Measurements from ENCODE around the gene TAS2R16.

TAS2R16 gene

GRCh38 chr7:123011766-123012369 is 16.4 kb upstream of the TAS2R16 start:
- CTCF ChIA-PET = no interaction called here
- DNase-seq (ENCODE audit: extremely low spot score) = no peak
- TF ChIP-seq LEF1 (IDR thresholded peaks at IDR 0.05; ENCODE audit: borderline replicate concordance) (no peak), HDGF (IDR thresholded peaks at IDR 0.05; ENCODE audit: borderline replicate concordance) (no peak), FOXA1 (IDR thresholded peaks at IDR 0.05) (no peak), FOXK2 (IDR thresholded peaks at IDR 0.05) (no peak), SP1 (IDR thresholded peaks at IDR 0.05) (no peak), PKNOX1 (IDR thresholded peaks at IDR 0.05) (no peak), NFRKB (IDR thresholded peaks at IDR 0.05) (no peak), ELF4 (IDR thresholded peaks at IDR 0.05) (no peak), TARDBP (IDR thresholded peaks at IDR 0.05) (no peak), BHLHE40 (IDR thresholded peaks at IDR 0.05; ENCODE audit: borderline replicate concordance) (no peak), FOXM1 (IDR thresholded peaks at IDR 0.05; ENCODE audit: borderline replicate concordance) (no peak), ARNT (IDR thresholded peaks at IDR 0.05) (no peak), L3MBTL2 (conservative IDR thresholded peaks at IDR 0.05) (no peak)
- POLR2A ChIA-PET = no interaction called here

GRCh38 chr7:123004931-123005330 is 9.4 kb upstream of the TAS2R16 start:
- CTCF ChIA-PET = no interaction called here
- TF ChIP-seq TARDBP (IDR thresholded peaks at IDR 0.05) = no peak
- TF ChIP-seq FOXK2 (IDR thresholded peaks at IDR 0.05) = no peak
- no peak for TF ChIP-seq FOXA1 (IDR thresholded peaks at IDR 0.05)
- TF ChIP-seq CTBP1 (IDR thresholded peaks at IDR 0.05; ENCODE audit: borderline replicate concordance) = no peak
- no peak for TF ChIP-seq LEF1 (IDR thresholded peaks at IDR 0.05; ENCODE audit: borderline replicate concordance)
- TF ChIP-seq ZNF384 (IDR thresholded peaks at IDR 0.05) = no peak
- no peak for TF ChIP-seq PKNOX1 (IDR thresholded peaks at IDR 0.05)
- no peak for TF ChIP-seq SP1 (IDR thresholded peaks at IDR 0.05)
- no peak for TF ChIP-seq HDGF (IDR thresholded peaks at IDR 0.05; ENCODE audit: borderline replicate concordance)
- TF ChIP-seq BHLHE40 (IDR thresholded peaks at IDR 0.05; ENCODE audit: borderline replicate concordance) = no peak
- no peak for TF ChIP-seq ELF4 (IDR thresholded peaks at IDR 0.05)
- TF ChIP-seq L3MBTL2 (conservative IDR thresholded peaks at IDR 0.05) = no peak
- no peak for TF ChIP-seq NFRKB (IDR thresholded peaks at IDR 0.05)
- no peak for TF ChIP-seq SUZ12 (IDR thresholded peaks at IDR 0.05)
- TF ChIP-seq FOXM1 (IDR thresholded peaks at IDR 0.05; ENCODE audit: borderline replicate concordance) = no peak
- no peak for TF ChIP-seq ARNT (IDR thresholded peaks at IDR 0.05)
- POLR2A ChIA-PET = no interaction called here
- no peak for DNase-seq (ENCODE audit: extremely low spot score)

- POLR2A ChIA-PET = no interaction called here
- TF ChIP-seq L3MBTL2 (conservative IDR thresholded peaks at IDR 0.05) = no peak
- no peak for TF ChIP-seq ZNF384 (IDR thresholded peaks at IDR 0.05)
- no peak for TF ChIP-seq PKNOX1 (IDR thresholded peaks at IDR 0.05)
- no peak for TF ChIP-seq FOXM1 (IDR thresholded peaks at IDR 0.05; ENCODE audit: borderline replicate concordance)
- no peak for TF ChIP-seq SP1 (IDR thresholded peaks at IDR 0.05)
- TF ChIP-seq BHLHE40 (IDR thresholded peaks at IDR 0.05; ENCODE audit: borderline replicate concordance) = no peak
- TF ChIP-seq NFRKB (IDR thresholded peaks at IDR 0.05) = no peak
- no peak for DNase-seq (ENCODE audit: extremely low spot score)
- CTCF ChIA-PET = no interaction called here
Observed at GRCh38 chr7:123003539-123004126, 8.1 kb upstream of the TAS2R16 start.

GRCh38 chr7:122989577-122989976 is 5.9 kb downstream of the TAS2R16 start:
- TF ChIP-seq CTBP1 (IDR thresholded peaks at IDR 0.05; ENCODE audit: borderline replicate concordance) (no peak), SP1 (IDR thresholded peaks at IDR 0.05) (no peak), FOXA1 (IDR thresholded peaks at IDR 0.05) (no peak), ARNT (IDR thresholded peaks at IDR 0.05) (no peak), TARDBP (IDR thresholded peaks at IDR 0.05) (no peak), PKNOX1 (IDR thresholded peaks at IDR 0.05) (no peak), SUZ12 (IDR thresholded peaks at IDR 0.05) (no peak), L3MBTL2 (conservative IDR thresholded peaks at IDR 0.05) (no peak), ZNF384 (IDR thresholded peaks at IDR 0.05) (no peak), ELF4 (IDR thresholded peaks at IDR 0.05) (no peak), BHLHE40 (IDR thresholded peaks at IDR 0.05; ENCODE audit: borderline replicate concordance) (no peak), FOXM1 (IDR thresholded peaks at IDR 0.05; ENCODE audit: borderline replicate concordance) (no peak), HDGF (IDR thresholded peaks at IDR 0.05; ENCODE audit: borderline replicate concordance) (no peak), LEF1 (IDR thresholded peaks at IDR 0.05; ENCODE audit: borderline replicate concordance) (no peak), FOXK2 (IDR thresholded peaks at IDR 0.05) (no peak), NFRKB (IDR thresholded peaks at IDR 0.05) (no peak)
- no peak for DNase-seq (ENCODE audit: extremely low spot score)
- CTCF ChIA-PET = no interaction called here
- POLR2A ChIA-PET = no interaction called here

GRCh38 chr7:122989041-122989440 is 6.5 kb downstream of the TAS2R16 start:
- TF ChIP-seq LEF1 (IDR thresholded peaks at IDR 0.05; ENCODE audit: borderline replicate concordance) (no peak), ARNT (IDR thresholded peaks at IDR 0.05) (no peak), L3MBTL2 (conservative IDR thresholded peaks at IDR 0.05) (no peak), ZNF384 (IDR thresholded peaks at IDR 0.05) (no peak), FOXM1 (IDR thresholded peaks at IDR 0.05; ENCODE audit: borderline replicate concordance) (no peak), FOXK2 (IDR thresholded peaks at IDR 0.05) (no peak), SP1 (IDR thresholded peaks at IDR 0.05) (no peak), NFRKB (IDR thresholded peaks at IDR 0.05) (no peak), ELF4 (IDR thresholded peaks at IDR 0.05) (no peak), PKNOX1 (IDR thresholded peaks at IDR 0.05) (no peak), HDGF (IDR thresholded peaks at IDR 0.05; ENCODE audit: borderline replicate concordance) (no peak), BHLHE40 (IDR thresholded peaks at IDR 0.05; ENCODE audit: borderline replicate concordance) (no peak), CTBP1 (IDR thresholded peaks at IDR 0.05; ENCODE audit: borderline replicate concordance) (no peak), TARDBP (IDR thresholded peaks at IDR 0.05) (no peak), FOXA1 (IDR thresholded peaks at IDR 0.05) (no peak), SUZ12 (IDR thresholded peaks at IDR 0.05) (no peak)
- no peak for DNase-seq (ENCODE audit: extremely low spot score)
- ChIA-PET POLR2A (no interaction called here), CTCF (no interaction called here)
